ENCODE measurements around the gene PGBD1.
"Not testable (repeated sequence)": the region's sequence is repeated elsewhere in the genome, so short reads cannot be mapped to it uniquely, and the experiment has no call there.

GRCh38 chr6:28306363-28306762 lies 25.0 kb downstream of the PGBD1 start:
- not testable (repeated sequence) for TF ChIP-seq CTCF, POLR2A, POLR2AphosphoS5 (IDR thresholded peaks at IDR 0.05)

Measured in sigmoid colon (tissue), 4 donors.